Kidney epithelial cell (primary cell): ENCODE data around the gene PRKCB. TPM values are rescaled to one million over a fixed set of nuclear protein-coding genes. Genes with fewer than 3 reads are reported as not detected.

Experiments
- DNase-seq: peaks from one replicate; pipeline ENCODE4 v3.0.0-alpha.2; 2010; ENCODE audit warnings: low read depth
- H3K27me3 ChIP-seq: 2 replicates; pipeline ENCODE4 v1.6.0; 2011; ENCODE audit warnings: low read length; ENCODE audit not compliant: control insufficient read depth, insufficient read depth
- H3K36me3 ChIP-seq: 2 replicates; pipeline ENCODE4 v1.5.1; 2011; ENCODE audit warnings: low read length; ENCODE audit not compliant: control insufficient read depth, insufficient read depth
- H3K4me3 ChIP-seq: 2 replicates; pipeline ENCODE4 v1.5.1; 2011; ENCODE audit warnings: low read depth, mild to moderate bottlenecking, control low read depth, low read length
- CTCF ChIP-seq: IDR thresholded peaks from 2 replicates; pipeline ENCODE4 v1.5.1; 2011; ENCODE audit warnings: mild to moderate bottlenecking, moderate library complexity, low read length, control low read depth, inconsistent platforms; ENCODE audit not compliant: insufficient read depth, poor library complexity, severe bottlenecking
- total RNA-seq: library from RNA; depleted of rRNA; stranded (reverse); fragments of >200 nt; gene quantifications from 2 replicates; pipeline ENCODE4 v1.2.3, GENCODE V29; 2015

Gene PRKCB
- total RNA-seq, 1 donor from 2014 or later, result 7.1 TPM

DNA sequence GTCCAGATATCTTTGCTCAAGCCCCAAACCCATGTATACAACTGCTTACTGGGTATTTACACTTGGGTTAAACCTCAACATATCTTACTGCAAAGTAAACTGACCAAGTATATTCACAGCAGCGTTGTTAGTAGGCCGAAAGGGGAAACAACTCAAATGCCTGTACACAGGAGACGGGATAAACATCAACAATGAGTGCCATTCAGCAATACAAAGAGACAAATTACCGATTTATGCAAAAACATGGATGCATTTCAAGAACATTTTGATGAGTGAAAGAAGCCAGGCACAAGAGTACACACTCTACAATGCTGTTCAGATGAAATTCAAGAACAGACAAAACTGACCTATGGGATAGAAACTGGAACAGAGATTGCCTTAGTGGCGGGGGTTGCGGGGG lies 284.0 kb downstream of the PRKCB start:
- TF ChIP-seq CTCF, result no peak
- Histone ChIP-seq H3K4me3 (no peak overlapping the region), H3K27me3 (no peaks in the 10 kb centered on the region), H3K36me3 (no peaks in the 10 kb centered on the region)
- no peak for DNase-seq

- H3K4me3 ChIP-seq, result no peak overlapping the region
- no peaks in the 10 kb centered on the region for H3K27me3 ChIP-seq
- DNase-seq, result no peak
- no peak for TF ChIP-seq CTCF
- H3K36me3 ChIP-seq, result no peaks in the 10 kb centered on the region
Measured at GRCh38 chr16:24123275-24123674, 287.5 kb downstream of the PRKCB start.

DNA sequence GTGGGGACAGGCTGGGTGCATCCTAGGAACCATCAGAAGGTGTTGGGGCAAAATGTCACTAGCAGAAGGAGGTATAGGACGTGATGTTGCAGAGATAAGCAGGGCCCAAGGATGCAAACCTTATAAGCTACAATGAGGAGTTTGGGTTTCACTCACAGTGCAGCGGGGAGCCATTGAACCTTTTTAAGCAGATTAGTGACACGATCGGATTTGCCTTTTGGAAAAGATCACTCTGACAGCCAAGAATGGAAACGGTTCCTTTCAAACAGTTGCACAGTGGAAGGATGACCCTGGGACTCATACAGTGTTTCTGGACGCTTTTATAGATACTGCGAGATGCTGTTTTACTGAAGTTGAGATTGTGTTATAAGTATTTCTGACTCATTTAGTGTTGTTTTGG lies 288.5 kb downstream of the PRKCB start:
- H3K27me3 ChIP-seq, result no peaks in the 10 kb centered on the region
- no peak for TF ChIP-seq CTCF

GRCh38 chr16:24125214-24125613 lies 289.4 kb downstream of the PRKCB start:
- Histone ChIP-seq H3K36me3 (no peaks in the 10 kb centered on the region), H3K27me3 (no peaks in the 10 kb centered on the region), H3K4me3 (no peak overlapping the region)
- DNase-seq, result no peak
- TF ChIP-seq CTCF, result no peak

More for the DNA sequence above, 288.5 kb downstream of the PRKCB start:
- Histone ChIP-seq H3K36me3 (no peaks in the 10 kb centered on the region), H3K4me3 (no peak overlapping the region)
- DNase-seq, result no peak

GRCh38 chr16:24129412-24129918 lies 293.7 kb downstream of the PRKCB start:
- DNase-seq, result no peak
- H3K27me3 ChIP-seq, result no peaks in the 10 kb centered on the region
- no peaks in the 10 kb centered on the region for H3K36me3 ChIP-seq
- H3K4me3 ChIP-seq, result no peak overlapping the region
- no peak for TF ChIP-seq CTCF

DNA sequence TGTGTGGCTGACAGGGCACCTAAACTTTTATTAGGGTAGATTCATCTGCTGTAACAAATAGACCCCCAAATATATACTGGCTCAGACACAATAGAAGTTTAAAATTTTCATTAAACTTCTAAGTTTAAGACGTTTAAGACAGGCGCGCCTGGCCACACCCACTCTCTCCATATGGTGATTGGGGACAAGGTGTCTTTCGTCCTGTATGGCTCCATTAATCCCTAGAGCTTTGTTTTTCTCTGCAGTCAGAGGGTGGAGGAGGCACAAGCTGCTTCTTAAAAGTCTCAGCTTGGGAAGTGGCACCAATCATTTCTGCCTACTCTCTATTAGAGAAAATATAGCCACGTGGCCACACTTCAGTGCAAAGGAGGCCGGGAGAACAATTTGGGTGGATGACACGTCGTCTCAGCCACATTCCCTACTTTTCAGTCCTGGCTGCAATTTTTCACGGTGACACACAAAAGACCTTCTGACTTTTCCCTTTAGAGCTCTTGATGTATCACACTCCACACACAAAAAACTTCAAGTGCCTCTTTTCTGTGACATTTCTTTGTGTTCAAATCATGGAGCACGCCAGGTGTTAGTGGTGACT lies 294.8 kb downstream of the PRKCB start:
- H3K4me3 ChIP-seq, result no peak overlapping the region
- no peaks in the 10 kb centered on the region for H3K36me3 ChIP-seq
- no peak for DNase-seq
- no peaks in the 10 kb centered on the region for H3K27me3 ChIP-seq
- no peak for TF ChIP-seq CTCF
